Epithelial cell of proximal tubule (primary cell): ENCODE data around the gene GOLT1A. TPM values are rescaled to one million over a fixed set of nuclear protein-coding genes. Genes with fewer than 3 reads are reported as not detected.

ENCODE experiments used
- DNase-seq: peaks from one replicate; pipeline ENCODE4 v3.0.0-alpha.2; 2011; ENCODE audit warnings: low read depth
- H3K4me3 ChIP-seq: 2 replicates; pipeline ENCODE4 v1.5.1; 2011; ENCODE audit warnings: low read depth, mild to moderate bottlenecking, low read length
- CTCF ChIP-seq: conservative IDR thresholded peaks from 2 replicates; pipeline ENCODE4 v1.5.1; 2012; ENCODE audit warnings: low read depth, mild to moderate bottlenecking, low read length
- total RNA-seq: library from RNA; depleted of rRNA; stranded (reverse); fragments of >200 nt; gene quantifications from 2 replicates; pipeline ENCODE4 v1.2.3, GENCODE V29; 2015

The GOLT1A gene
- total RNA-seq, 1 donor from 2014 or later: 1.7 TPM

GRCh38 chr1:204217648-204218000 lies 3.8 kb upstream of the GOLT1A start:
- H3K4me3 ChIP-seq: no peak overlapping the region
- no peak for DNase-seq
- no peak for TF ChIP-seq CTCF

GRCh38 chr1:204216880-204217647 lies 3.3 kb upstream of the GOLT1A start:
- no peak for DNase-seq
- H3K4me3 ChIP-seq: no peak overlapping the region
- TF ChIP-seq CTCF: no peak

- no peak for DNase-seq
- no peak for TF ChIP-seq CTCF
- H3K4me3 ChIP-seq: no peak overlapping the region
Observed at GRCh38 chr1:204216236-204216635, 2.4 kb upstream of the GOLT1A start.

GRCh38 chr1:204212715-204213114 lies 1.1 kb downstream of the GOLT1A start:
- H3K4me3 ChIP-seq: no peak overlapping the region
- no peak for TF ChIP-seq CTCF
- no peak for DNase-seq

GRCh38 chr1:204211046-204211445 lies 2.7 kb downstream of the GOLT1A start:
- no peak overlapping the region for H3K4me3 ChIP-seq
- no peak for TF ChIP-seq CTCF
- DNase-seq: no peak

- H3K4me3 ChIP-seq: no peak overlapping the region
- TF ChIP-seq CTCF: peak; percentile 89
- no peak for DNase-seq
Observed at GRCh38 chr1:204207136-204207616, 6.6 kb downstream of the GOLT1A start.

- peak; percentile 20 for TF ChIP-seq CTCF
- no peak overlapping the region for H3K4me3 ChIP-seq
- DNase-seq: no peak
Observed at GRCh38 chr1:204206121-204206520, 7.7 kb downstream of the GOLT1A start.
